GM20000 (cell line): ENCODE results near the gene IFT122.
"Not testable (repeated sequence)": the region's sequence is repeated elsewhere in the genome, so short reads cannot be mapped to it uniquely, and the experiment has no call there.

Experiments used
- DNase-seq: peaks from one replicate; pipeline ENCODE4 v3.0.0; 2012; ENCODE audit warnings: low spot score
- CTCF ChIP-seq: IDR thresholded peaks from 2 replicates; pipeline ENCODE4 v1.5.1; 2012; ENCODE audit warnings: mild to moderate bottlenecking, control low read depth; ENCODE audit errors: extremely low read depth, missing control alignments

The IFT122 gene

DNA sequence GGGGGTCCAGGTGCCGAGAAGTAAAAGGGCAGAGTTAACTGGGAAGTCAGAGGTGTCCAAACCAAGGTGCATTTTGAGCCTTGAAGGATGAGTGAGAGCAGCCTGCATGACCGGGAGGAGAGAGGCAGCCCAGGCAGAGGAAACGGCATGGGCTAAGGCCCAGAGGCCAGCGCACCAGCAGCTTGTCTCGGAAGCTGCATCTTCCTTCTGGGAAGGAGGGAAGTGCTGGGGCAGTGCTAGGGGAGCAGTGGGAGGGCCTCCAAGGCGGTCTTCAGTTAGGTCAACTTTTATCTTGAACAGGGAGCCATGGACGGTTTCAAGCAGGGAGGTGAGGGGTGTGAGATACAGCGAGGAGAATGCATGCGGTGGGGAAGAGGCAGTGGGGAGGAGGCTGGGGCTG is 104.0 kb downstream of the IFT122 start:
- DNase-seq: no peak
- no peak for TF ChIP-seq CTCF

- DNase-seq: not testable (repeated sequence)
Observed at GRCh38 chr3:129545951-129546350, 105.9 kb downstream of the IFT122 start.

GRCh38 chr3:129547241-129547640 is 107.2 kb downstream of the IFT122 start:
- no peak for TF ChIP-seq CTCF
- no peak for DNase-seq

DNA sequence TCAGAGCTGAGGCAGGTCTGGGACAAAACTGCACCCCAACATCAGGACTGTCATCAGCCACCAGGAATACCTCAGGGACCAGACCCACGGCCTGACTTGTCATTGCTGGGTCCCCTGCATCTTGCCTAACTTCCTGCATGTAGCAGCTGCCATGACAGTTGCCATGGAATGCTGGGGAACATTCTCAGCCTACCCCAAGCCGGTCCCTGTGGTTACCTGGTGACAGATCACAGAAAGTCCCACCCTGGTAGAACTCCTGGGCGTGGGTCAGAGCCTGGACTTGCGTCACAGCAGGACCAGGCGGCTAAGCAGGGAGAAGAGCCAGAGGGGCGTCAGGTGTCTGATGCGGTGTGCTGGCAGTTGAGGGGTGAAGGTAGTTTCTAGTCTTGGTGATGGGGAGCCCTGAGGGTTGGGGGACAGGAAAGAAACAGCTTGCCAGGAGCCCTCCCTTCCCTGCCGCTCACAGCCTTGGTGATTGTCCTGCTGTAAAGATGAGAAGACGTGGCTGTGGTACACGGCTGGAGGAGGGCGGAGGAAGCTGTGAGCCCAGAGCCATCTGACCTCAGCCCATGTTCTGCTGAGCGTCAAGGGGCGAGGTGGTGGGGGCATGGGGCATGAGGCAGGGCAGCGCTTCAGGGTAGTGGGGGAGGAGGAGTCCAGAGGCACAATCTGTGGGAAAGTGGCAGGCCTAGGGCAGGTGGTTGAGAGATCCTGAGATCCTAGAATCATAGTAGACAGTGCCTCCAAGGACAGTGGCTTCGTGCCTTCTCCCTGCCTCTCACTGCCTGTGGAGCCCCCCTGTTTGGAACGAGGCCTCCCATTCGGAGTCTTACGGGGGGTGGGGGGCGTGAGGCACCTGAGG is 108.3 kb downstream of the IFT122 start:
- no peak for TF ChIP-seq CTCF
- DNase-seq: no peak

DNA sequence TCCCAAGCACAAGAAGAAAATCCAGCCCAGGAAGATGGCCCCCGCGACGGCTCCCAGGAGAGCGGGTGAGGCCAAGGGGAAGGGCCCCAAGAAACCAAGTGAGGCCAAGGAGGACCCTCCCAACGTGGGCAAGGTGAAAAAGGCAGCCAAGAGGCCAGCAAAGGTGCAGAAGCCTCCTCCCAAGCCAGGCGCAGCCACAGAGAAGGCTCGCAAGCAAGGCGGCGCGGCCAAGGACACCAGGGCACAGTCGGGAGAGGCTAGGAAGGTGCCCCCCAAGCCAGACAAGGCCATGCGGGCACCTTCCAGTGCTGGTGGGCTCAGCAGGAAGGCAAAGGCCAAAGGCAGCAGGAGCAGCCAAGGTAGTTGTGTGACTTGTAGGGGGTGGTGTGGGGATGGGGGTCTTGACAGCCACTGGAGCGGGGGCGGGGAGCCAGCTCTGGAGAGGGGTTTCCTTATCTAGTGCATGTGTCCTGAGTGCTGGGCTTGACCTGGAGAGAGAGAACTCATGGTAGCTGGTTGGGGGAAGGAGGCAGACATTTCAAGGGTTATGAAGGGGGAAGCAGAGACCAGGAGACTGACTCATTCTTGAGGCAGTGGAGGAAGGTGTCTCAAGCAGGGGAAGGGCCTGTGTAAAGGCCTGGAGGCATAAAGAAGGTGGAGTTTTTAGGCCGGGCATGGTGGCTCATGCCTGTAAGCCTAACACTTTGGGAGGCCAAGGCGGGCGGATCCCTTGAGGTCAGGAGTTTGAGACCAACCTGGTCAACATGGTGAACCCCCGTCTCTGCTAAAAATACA is 109.2 kb downstream of the IFT122 start:
- no peak for DNase-seq

GRCh38 chr3:129549805-129550204 is 109.8 kb downstream of the IFT122 start:
- DNase-seq: no peak
- TF ChIP-seq CTCF: no peak

More for the DNA sequence above, 109.2 kb downstream of the IFT122 start:
- no peak for TF ChIP-seq CTCF

GRCh38 chr3:129552287-129553050 is 112.4 kb downstream of the IFT122 start:
- no peak for DNase-seq
- TF ChIP-seq CTCF: no peak
